22Rv1 (cell line): ENCODE measurements around the gene RNF111.

Experiments used
- CTCF ChIP-seq: fragments of 450-650 bp; IDR thresholded peaks from 2 replicates; pipeline ENCODE4 v1.5.1; 2017; ENCODE audit warnings: mild to moderate bottlenecking
- ZFX ChIP-seq: fragments of 450-650 bp; IDR thresholded peaks from 2 replicates; pipeline ENCODE4 v1.6.1; 2017; ENCODE audit warnings: antibody characterized with exemption, borderline replicate concordance

DNA sequence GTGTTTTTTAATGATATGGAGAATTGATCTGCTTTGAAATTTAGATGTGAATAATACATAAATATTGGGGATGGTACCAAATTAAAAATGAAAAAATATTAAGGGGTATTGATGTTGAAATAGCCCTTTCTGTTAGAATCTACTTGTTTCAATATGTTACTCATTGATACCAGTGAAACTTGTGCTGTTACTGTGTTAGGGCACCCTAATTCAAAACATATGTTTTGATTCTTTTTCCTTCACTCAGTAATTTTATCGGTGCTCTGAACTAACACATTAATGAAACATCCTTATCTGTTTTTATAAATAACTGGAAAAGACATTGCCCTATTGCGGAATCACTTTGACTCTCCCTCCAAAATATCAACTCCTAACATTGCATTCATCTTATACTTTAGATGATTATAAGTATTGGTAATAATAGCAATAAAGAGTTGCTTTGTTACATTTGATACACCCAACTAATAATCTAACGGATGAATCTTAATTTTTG, 65.5 kb downstream of the RNF111 start:
- TF ChIP-seq CTCF (no peak), ZFX (no peak)
